Posterior vena cava (tissue), 2 donors: ENCODE results near the gene NDE1. TPM values are rescaled to one million over a fixed set of nuclear protein-coding genes. Genes with fewer than 3 reads are reported as not detected.
"Not testable (repeated sequence)": the region's sequence is repeated elsewhere in the genome, so short reads cannot be mapped to it uniquely, and the experiment has no call there.

ENCODE experiments used
- DNase-seq: peaks from one replicate; pipeline ENCODE4 v3.0.0-alpha.2; 2020; ENCODE audit warnings: low spot score
- intact Hi-C, 2 donors: fragments of 100-400 bp; cut with DNase I; formaldehyde crosslinking; loops; one replicate each; pipeline versions ENCODE4 v1.14.1 to v1.14.2; 2022 to 2023
- total RNA-seq, 2 donors: library from RNA; stranded (reverse); fragmentation: NEBNext Ultra II Directional; extraction: Animal tissue kit (Norgen Biotek cat#: 25700); gene quantifications; one replicate each; pipeline ENCODE4 v1.2.1, GENCODE V29; 2021
- donor health status: DM: yes; HTN: yes; CAD: no.
- donor health status: DM: yes; HTN: yes; CAD: no.

Gene NDE1
- total RNA-seq, 2 donors from 2014 or later = 32.3 to 38.1 TPM

GRCh38 chr16:15617901-15618300, 32.1 kb upstream of the NDE1 start:
- no peak for DNase-seq
- intact Hi-C loops = no loop called here

GRCh38 chr16:15618392-15618791, 31.7 kb upstream of the NDE1 start:
- no peak for DNase-seq
- intact Hi-C loops = no loop called here

DNA sequence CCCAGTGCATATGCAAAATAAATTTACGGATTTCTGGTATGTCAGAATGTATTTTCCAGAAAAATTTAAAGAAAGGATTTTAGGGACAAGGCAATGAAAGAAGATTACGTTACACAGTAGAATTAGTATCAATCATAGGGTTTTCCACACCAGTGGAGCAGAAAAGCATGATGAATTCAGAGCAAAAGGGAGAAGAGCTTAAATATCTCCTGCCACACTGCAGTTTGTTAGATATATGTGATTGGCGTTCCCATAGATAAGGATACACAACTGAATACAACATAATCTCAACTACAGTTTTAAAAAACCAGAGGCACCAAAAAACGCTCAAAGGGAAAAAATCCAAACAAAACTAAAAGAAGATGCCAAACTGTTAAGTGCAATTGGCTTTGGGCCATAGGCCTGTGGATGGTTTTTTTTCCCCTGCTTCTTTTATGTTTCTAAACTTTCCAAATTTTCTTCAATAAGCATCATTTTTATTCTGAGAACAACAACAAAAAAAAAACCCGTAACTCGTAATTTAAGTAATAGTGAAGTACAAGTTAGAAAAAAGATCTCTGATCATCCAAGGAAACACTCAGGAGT, 29.3 kb upstream of the NDE1 start:
- DNase-seq = no peak
- intact Hi-C loops = no loop called here

DNA sequence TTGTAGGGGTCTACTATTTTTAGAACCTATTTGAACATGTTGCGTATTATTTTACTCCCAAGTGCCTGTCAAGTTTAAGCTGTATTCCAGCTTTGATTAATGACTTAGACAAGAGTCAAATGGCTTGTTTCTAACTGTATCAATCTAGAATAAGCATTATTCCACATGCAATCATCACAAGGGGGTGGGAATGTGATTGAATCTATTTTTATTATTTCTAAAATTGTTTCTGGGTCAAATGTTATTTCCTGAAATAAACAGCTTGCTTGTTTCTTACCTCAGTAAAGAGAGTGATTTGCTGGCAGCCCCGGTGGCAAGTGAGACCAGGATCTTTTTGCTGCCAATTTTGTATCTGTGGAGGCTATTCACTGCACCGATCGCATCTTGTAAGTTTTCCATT, 28.6 kb upstream of the NDE1 start:
- intact Hi-C loops = no loop called here
- no peak for DNase-seq

DNA sequence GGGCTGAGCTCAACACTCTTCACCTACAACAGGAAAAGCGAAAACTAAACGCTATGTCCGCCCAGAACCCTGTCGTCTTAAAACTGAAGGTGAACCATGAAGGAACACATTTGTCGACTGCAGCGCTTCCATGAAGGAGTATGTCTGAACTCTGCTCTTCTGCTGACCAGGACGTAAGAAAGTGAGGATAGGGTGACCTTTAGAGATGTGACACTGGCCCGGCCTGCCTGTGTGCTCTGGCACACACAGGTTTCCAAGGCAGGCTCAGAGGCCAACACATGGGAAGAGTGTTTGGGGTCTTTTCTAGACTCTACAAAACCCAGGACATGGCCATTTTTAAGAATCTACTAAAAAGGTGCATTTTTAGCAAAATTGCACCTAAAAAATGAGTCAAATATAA, 28.2 kb upstream of the NDE1 start:
- no peak for DNase-seq
- intact Hi-C loops = no loop called here

GRCh38 chr16:15631730-15632409, 18.2 kb upstream of the NDE1 start:
- intact Hi-C loops = no loop called here
- DNase-seq = no peak

DNA sequence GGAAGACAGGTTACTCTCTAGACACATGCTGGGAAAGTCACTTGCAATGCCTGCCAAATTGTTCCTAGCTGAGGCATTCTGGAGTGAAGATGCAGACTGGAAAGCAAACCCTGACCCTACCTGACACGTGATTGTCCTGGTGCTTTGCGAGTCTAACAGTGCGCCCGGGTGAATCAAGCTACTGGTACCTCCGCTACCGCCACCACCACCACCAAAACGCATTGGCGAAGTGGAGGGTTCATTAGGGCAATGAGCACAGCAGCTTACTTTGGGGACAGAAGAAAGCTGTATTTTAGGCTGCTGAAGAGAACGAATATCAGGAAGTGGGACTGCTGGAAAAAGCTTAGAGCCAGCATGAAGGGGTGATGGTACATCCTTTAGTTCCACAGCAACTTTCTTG, 14.1 kb upstream of the NDE1 start:
- intact Hi-C loops = no loop called here
- no peak for DNase-seq

DNA sequence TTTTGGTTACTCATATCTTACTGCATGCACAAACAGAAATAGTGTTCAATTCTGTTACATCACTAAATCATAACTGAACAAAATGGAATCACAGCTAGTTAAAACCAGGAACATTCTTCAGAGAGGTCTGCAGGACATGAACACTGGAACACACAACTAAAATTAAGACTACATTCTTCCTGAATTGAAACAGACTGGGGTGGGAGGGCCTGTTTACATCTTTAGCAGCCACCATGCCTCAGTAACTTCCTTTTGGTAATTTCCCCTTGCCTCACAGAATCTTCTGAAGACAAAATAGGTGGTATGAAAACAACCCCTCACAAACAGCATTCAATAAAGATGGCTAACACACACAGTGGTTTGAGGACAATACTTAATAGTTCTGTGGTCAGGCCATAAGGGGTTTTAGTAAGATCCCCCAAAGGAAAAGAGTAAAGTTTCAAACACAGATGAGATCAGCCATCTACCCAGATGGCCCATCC, 13.6 kb upstream of the NDE1 start:
- intact Hi-C loops = no loop called here
- DNase-seq = no peak

DNA sequence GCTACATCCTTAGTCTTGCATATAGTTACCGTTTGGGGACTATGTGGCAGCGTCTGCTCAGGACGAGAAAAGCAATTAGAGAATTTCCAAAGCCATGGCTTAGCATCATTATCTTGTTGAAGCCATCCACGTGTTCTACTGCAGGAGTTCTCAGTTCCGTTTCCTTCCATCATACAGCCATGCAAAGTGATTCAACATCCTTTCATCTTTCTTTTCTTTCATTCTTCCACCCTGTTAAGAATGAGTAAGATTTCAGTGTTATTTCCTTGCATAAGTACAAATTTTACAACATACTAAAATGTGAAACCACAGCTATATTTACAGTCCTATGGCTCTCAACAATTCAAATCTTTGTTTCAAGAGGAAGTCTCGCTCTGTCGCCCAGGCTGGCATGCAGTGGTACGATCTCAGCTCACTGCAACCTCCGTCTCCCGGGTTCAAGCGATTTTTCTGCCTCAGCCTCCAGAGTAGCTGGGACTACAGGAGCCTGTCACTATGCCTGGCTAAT, 10.9 kb upstream of the NDE1 start:
- intact Hi-C loops = no loop called here
- DNase-seq = no peak

DNA sequence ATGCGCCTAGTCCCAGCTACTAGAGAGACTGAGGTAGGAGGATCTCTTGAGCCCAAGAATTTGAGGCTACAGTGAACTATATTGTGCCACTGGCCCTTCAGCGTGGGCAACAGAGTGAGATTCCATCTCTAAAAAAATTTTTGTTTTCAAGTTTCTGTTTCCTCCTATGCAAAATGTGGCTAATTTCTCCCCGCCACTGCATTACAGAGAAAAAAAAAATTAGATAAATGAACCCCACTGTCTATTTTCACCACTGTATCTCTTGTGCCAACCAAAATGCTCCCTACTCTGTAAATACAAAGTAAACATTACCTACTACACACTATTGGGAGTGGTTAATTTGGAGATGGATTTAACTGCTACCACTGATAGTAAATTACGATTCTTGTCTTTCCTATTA, 9.1 kb upstream of the NDE1 start:
- intact Hi-C loops = no loop called here
- no peak for DNase-seq

DNA sequence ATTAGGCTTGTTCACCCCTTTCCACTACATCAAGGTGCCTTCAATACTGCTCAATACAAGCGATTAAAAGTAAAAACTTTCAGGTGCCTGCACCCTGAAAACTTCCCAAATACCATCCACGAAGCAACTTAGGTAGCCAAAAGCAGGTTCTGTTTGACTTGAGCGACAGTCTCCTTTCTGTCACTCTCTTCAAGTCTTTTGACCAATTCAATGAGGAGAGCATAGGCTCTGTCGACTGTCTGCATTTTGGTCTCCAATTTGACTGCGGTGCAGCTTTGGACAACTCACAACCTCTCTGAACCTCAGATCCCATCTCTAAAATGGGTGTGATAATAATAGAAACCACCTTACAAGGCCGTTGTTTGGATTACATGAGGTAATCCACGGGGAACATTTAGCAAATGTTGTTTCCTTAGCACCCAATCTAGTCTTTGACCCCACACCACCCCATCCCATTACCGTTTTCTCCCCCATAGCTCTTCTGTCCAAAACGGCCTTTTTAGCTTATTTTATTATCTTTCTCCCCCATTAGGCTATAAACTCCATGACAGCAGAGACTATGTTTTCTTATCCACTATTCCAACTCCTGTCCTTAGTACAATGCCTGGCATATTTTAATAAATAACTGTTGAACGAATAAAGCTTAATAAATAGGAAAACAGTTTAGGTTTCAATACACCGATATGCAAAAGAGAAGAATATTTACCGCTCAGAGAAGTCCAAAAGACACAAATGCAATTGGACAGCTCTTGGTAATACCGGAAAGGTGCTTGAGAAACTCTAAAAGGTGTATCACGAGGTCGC, 8.1 kb upstream of the NDE1 start:
- intact Hi-C loops = no loop called here
- no peak for DNase-seq

DNA sequence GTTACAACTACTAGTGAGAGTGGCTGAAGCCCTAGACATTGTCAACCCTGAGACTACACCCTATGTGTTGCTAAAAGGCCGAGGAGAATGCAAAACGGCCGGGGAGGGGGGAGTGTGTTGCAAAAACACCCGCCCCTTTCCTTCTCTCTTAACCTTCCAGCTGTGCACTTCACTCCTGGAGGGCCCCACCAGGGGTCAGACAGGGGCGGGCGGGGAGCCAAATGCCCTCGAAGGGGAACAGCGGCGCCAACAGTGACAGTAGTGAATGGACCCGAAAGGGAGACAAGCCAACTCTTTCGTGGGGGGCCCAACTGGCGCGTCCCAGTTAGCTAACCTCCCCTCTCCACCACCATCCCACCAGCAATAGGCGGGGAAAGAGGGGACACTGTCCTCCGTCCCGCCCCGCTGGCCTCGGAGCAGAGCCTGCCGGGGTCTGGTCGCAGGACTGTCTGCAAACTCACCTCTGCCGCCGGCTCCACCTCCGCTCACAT, 7.4 kb upstream of the NDE1 start:
- intact Hi-C loops = no loop called here
- DNase-seq = peak; percentile 88

DNA sequence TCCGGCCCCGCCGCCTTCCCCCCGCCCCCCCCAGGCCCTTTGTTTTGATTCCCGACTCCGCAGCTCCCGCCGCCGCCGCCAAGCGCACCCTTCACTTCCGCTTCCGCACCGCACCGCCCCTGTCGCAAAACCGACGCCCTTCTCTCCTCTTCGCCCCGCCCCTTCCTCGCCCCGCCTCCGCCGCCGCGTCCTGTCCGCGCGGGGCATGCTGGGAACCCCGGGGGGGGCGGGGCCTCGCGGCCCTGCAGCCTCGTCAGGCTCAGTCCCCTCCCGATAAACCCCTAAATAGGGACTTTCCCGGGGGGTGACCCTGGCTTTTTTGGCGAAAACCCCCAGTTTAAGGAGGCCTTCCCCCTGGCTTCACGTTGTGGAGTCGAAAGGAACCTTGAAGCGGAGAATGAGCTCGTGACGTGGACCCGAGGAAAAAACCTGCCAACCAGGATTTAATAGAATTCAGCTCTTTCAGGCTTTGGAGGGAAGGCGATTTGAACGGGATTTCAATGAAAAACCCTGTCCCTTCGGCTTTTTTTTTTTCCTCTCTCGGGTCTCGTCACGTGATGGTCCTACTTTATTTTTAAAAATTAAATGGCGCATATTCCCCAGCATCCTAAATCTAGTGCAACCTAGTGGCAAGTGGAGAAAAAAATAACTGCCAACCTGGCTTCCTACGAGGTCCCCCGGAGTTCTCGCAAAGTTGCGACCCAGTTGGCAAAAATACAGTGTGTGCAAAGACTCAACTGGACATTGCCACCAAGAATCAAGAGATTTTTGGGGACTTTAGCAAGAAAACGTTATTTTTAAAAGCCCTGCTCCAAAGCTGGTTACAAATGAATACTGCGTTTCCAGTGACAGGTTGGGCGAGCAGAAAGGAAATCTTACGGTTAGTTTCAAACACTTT, 6.7 kb upstream of the NDE1 start, which contains the start of gene MARF1:
Gene MARF1 (minus strand): TSS at position 107 of the 898 bp plus-strand sequence. CDS start 3,921 bp downstream, outside the sequence.
- peak; percentile 100 for DNase-seq
- intact Hi-C loops = no loop called here

DNA sequence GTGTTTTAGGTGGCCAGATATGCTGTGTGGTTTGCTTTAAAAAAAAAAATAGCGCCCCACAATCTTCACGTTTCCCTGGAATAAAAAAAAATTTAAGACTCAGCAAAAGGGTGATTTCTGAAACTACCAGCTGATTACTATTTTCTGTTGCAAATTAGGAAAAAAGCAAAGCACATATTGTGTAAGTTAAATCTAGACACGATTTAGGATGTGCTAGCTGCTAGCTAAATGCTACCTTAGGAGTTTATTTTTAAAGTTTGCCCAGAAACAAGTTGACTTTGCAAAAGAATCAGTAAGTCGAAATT, 6.1 kb upstream of the NDE1 start:
- intact Hi-C loops = no loop called here
- DNase-seq = no peak

GRCh38 chr16:15644267-15644961, 5.6 kb upstream of the NDE1 start:
- intact Hi-C loops = no loop called here
- DNase-seq = no peak

GRCh38 chr16:15644962-15645465, 5.0 kb upstream of the NDE1 start:
- intact Hi-C loops, DNase-seq: not testable (repeated sequence)

- DNase-seq, intact Hi-C loops: not testable (repeated sequence)
Observed at GRCh38 chr16:15646557-15647293, 3.3 kb upstream of the NDE1 start.
